T-helper 1 cell (primary cell): ENCODE data around the gene S100A3.
"Not testable (repeated sequence)": the region's sequence is repeated elsewhere in the genome, so short reads cannot be mapped to it uniquely, and the experiment has no call there.

ENCODE experiments used
- DNase-seq, 5 donors: peaks; one replicate each; pipeline ENCODE4 v3.0.0-alpha.2; 2012 to 2020

S100A3 gene

DNA sequence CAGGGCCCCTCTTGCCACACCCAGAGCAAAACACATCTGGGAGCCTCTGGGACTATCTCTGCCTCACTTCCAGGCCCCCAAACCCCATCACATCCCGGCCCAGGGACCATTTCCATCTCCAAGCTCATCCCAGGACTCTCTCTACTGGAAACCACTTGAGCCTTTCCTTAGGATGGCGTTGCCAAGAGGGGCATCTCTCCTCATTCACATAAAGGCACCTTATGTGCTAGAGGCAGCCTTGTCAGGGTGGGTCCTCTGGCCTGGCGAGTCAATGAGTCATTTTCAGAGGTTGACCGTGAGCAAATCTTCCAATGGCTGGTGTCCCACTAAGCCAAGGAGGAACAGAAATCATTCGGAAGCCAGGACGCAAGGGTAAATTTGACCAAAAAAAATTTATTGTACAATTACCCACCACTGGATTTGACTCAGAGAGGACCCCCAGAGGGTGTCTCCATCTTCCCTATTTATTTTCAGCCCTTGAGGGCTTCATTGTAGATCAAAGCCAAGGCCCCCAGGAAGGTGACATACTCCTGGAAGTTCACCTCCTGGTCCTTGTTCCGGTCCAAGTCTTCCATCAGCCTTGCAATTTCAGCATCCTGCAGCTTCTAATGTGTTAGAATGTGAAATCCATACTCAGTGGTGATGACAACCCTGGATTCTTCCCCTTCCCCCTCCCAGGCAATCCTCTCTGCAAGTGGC lies 14.7 kb downstream of the S100A3 start:
- no peak for DNase-seq

DNA sequence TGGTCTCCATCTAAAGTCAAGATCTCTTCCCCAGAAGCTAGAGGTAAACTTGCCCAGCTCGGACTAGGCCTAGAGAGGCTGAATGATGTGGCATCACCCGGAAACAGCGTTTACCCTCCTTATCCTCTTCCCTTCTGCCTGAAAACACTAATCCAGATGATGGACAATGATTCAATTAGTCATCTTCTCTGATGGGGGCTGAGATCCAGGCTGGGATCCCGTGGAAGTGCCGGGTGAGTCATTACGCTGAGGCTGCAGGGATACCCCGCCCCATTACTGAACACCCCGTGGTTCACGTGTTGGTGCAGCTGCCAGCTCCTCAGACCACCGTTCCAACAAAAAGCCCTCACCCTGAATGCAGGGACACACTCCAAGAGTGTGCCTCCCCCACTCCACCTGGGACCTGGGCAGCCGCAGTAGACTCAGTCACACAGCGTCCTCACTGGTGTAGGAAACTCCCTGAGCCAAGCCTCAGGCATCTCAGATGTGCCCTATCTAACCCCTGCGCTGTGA lies 15.3 kb downstream of the S100A3 start:
- DNase-seq, result no peak

DNA sequence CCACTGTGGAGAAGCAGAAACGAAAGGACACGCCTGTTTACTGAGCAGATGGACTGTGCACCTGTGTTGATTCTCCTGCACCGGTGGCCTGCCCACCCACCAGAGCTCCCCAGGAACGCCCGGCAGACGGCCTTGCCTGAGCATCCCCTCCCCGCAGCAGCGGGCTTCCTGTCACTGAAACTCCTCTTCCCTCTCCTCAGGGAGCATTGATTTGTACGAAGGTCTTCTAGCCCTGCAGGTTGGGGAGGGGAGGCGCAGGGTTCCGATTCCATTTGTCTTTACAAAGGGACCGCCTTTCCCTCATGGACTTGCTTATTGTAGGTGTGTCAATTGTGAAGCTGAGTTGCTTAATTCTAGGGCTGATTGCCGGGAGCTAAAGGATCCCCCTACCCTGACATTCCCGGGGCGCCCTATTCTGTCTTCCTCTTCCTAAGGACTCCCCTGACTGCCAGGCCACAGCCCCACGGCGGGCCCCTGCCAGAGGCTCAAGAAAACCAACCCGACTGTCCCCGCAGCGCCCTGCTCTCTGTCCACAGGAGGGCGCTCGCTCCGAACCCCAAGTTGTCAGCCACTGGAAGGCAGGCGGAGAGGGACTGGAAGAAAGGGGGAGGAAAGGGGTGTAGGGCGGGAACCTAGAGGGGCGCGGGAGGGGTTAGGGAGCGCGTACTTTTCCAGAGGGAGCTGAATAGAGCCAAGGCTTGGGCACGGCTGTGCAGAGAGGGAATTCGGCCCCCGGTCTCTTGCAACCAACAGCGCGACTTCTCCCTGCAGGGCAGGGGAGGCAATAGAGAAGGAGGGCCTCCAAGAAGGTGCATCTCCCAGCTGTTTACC lies 16.1 kb downstream of the S100A3 start:
- DNase-seq, result peak; percentile 56 to 83 (median 69)

DNA sequence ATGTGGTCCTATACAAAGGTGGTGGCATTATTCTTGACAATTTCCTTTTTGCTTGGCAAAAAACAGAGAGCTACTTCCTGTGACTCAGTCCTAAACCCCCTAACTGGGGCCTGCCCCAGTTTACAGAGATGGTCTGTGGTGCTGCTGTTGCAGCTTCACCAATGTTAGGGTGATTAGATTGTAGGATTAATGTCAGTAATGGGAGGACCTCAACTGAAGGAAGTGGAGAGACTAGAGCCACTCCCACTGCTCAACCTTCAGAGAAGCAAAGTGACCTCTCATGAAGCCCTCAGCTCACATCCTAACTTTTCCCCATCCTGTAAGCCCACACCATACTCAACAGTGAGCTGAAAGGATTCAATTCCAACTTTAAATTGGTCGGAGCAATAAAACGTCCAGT lies 16.9 kb downstream of the S100A3 start:
- peak in 1 of 5 donors; percentile 90 for DNase-seq

- no peak for DNase-seq
These were observed 17.4 kb downstream of the S100A3 start for GRCh38 chr1:153531638-153532037.

- no peak for DNase-seq
These were observed 21.4 kb downstream of the S100A3 start for GRCh38 chr1:153527683-153528040.

GRCh38 chr1:153527023-153527682 lies 21.9 kb downstream of the S100A3 start:
- DNase-seq, result no peak

- DNase-seq, result no peak
These were observed 22.9 kb downstream of the S100A3 start for GRCh38 chr1:153526132-153526543.

DNA sequence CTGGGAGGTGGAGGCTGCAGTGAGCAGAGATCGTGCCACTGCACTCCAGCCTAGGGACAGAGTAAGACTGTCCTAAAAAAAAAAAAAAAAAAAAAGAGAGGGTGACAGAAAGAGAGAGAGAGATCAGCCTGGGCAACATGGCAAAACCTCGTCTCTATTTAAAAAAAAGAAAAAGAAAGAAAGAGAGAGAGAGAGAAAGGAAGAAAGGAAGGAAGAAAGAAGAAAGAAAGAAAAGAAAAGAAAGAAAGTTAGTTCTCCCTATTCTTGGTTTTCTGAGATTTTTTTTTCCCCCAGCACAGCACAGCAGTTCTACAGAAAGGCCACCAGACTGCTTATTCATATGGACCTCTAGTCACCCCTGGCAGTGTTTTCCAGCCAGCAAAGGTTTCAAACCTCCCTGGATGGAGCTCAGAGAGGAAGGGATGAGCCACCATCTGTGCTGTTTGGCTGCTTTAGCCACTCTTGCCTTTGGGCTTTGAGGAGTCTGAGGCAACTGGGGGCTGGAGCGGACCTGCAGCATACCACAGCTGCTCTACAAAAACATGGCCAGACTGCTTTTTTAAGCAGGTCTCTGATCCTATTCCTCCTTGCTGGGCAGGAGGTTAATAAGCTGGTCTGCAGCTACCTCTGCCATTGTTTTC lies 23.9 kb downstream of the S100A3 start:
- DNase-seq, result no peak

DNA sequence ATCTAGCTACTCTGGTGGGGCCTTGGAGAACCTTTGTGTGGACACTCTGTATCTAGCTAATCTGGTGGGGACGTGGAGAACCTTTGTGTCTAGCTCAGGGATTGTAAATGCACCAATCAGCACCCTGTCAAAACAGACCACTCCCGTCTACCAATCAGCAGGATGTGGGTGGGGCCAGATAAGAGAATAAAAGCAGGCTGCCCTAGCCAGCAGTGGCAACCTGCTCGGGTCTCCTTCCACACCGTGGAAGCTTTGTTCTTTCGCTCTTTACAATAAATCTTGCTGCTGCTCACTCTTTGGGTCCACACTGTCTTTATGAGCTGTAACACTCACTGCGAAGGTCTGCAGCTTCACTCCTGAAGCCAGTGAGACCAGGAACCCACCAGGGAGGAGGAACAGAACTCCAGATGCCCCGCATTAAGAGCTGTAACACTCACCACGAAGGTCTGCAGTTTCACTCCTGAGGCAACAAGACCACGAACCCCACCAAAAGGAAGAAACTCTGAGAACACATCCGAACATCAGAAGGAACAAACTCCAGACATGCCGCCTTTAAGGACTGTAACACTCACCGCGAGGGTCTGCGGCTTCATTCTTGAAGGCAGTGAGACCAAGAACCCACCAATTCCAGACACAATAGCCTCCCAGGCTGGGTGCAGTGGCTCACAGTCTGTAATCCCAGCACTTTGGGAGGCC lies 26.6 kb downstream of the S100A3 start:
- DNase-seq, result not testable (repeated sequence)

GRCh38 chr1:153521808-153522207 lies 27.2 kb downstream of the S100A3 start:
- DNase-seq, result not testable (repeated sequence)

GRCh38 chr1:153520818-153521476 lies 28.1 kb downstream of the S100A3 start:
- DNase-seq, result no peak

DNA sequence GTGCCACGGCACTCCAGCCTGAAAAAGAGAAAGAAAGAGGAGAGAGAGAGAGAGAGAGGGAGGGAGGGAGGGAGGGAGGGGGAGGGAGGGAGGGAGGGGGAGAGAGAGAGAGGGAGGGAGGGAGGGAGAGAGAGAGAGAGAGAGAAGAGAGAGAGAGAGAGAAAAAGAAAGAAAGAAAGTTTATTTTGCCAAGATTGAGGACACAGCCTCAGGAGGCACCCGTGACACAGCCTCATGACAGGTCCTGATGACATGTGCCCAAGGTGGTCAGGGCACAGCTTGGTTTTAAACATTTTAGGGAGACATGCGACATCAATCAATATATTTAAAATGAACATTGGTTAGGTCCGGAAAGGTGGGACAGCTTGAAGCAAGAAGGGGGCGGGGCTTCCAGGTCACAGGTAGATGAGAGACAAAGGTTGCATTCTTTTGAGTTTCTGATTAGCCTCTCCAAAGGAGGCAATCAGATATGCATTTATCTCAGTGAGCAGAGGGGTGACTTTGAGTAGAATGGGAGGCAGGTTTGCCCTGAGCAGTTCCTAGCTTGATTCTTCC lies 28.8 kb downstream of the S100A3 start:
- DNase-seq, result not testable (repeated sequence)

DNA sequence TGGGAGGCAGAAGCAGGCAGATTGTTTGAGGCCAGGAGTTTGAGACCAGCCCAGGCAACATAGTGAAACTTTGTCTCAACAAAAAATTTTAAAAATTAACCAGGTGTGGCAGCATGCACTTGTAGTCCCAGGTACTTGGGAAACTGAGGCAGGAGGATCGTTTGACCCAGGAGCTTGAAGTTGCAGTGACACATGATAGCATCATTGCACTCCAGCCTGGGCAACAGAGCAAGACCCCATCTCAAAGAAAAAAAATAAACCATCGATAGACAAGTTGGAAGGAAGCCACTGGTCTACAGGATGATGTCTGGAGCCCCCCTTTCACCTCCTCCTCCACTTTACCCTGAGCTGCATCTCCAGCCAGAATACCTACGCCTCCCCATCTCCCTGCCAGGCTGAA lies 29.8 kb downstream of the S100A3 start:
- no peak for DNase-seq

- no peak for DNase-seq
These were observed 33.3 kb downstream of the S100A3 start for GRCh38 chr1:153515504-153516394.

DNA sequence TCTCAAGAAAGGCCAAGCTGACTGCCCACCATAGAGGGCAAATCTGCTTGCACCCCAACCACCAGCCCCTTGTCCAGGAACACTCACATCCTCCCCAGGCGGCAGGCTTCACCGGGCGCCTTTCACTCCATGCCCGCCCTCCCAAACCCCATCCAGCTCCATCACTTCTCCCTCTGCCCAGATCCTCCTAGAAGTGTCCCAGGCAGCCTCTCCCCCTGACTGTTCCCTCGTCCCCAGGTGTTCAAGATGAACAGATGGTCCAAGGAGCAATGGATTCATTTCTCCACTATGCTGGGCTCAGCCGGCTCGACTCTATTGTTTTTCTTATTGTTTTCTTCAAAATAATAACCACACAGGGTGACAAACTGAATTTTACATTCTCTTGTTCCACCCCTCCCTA lies 35.4 kb downstream of the S100A3 start:
- DNase-seq, result no peak

GRCh38 chr1:153513023-153513422 lies 36.0 kb downstream of the S100A3 start:
- no peak for DNase-seq

GRCh38 chr1:153510984-153511410 lies 38.1 kb downstream of the S100A3 start:
- peak; percentile 51 to 72 (median 70) for DNase-seq

GRCh38 chr1:153509729-153510354 lies 39.2 kb downstream of the S100A3 start:
- peak in 4 of 5 donors; percentile 30 to 66 (median 48) for DNase-seq

DNA sequence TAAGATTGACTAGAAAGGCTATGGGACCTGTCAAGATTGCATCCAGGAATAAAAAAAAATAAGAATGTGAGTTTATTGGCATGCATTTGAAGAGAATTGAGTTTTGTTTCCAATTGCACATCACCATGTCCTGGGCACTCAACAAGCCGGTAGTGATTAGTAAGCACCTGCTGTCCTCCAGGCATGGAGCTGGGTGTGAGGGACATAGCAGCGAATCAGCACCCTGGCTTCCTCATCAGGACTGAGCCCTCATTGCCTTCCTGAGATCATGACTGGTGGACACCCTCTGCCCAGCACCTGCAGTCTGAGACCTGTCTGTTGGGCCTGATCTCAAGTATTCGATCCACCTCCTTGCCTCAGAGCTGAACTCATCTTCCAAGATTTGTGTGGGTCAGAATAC lies 40.0 kb downstream of the S100A3 start:
- DNase-seq, result no peak
